Loucy (cell line): ENCODE results near the gene ORC2.
"Not testable (repeated sequence)": the region's sequence is repeated elsewhere in the genome, so short reads cannot be mapped to it uniquely, and the experiment has no call there.

ENCODE experiments used
- H2AFZ ChIP-seq: fragments of 200-600 bp; sonication (generic); 2 replicates; pipeline ENCODE4 v1.6.0; 2016; ENCODE audit warnings: antibody characterized with exemption, mild to moderate bottlenecking, low read length, moderate library complexity
- H3F3A ChIP-seq: fragments of 200-600 bp; 2 replicates; pipeline ENCODE4 v1.6.0; 2016; ENCODE audit warnings: antibody characterized with exemption, low read depth, mild to moderate bottlenecking
- H3K27me3 ChIP-seq: fragments of 200-600 bp; sonication (generic); 2 replicates; pipeline ENCODE4 v1.6.1; 2014; ENCODE audit warnings: low read length, mild to moderate bottlenecking; ENCODE audit not compliant: insufficient read depth, poor library complexity, severe bottlenecking
- H3K36me3 ChIP-seq: fragments of 200-600 bp; sonication (generic); 2 replicates; pipeline ENCODE4 v1.6.1; 2016; ENCODE audit warnings: low read length; ENCODE audit not compliant: insufficient read depth
- H3K4me1 ChIP-seq: fragments of 200-600 bp; sonication (generic); 2 replicates; pipeline ENCODE4 v1.5.1; 2014; ENCODE audit warnings: low read length, mild to moderate bottlenecking; ENCODE audit not compliant: insufficient read depth, poor library complexity, severe bottlenecking
- H3K4me2 ChIP-seq: fragments of 200-600 bp; sonication (generic); 2 replicates; pipeline ENCODE4 v1.6.0; 2014; ENCODE audit warnings: antibody characterized with exemption, low read length, low read depth, mild to moderate bottlenecking; ENCODE audit not compliant: poor library complexity, severe bottlenecking
- H3K4me3 ChIP-seq: fragments of 200-600 bp; sonication (generic); 2 replicates; pipeline ENCODE4 v1.5.1; 2014; ENCODE audit warnings: low read length, mild to moderate bottlenecking, mixed read lengths; ENCODE audit not compliant: poor library complexity, severe bottlenecking
- H3K79me2 ChIP-seq: fragments of 200-600 bp; sonication (generic); 2 replicates; pipeline ENCODE4 v1.6.1; 2014; ENCODE audit warnings: low read length; ENCODE audit not compliant: insufficient read depth
- H3K9ac ChIP-seq: fragments of 200-600 bp; sonication (generic); 2 replicates; pipeline ENCODE4 v1.6.0; 2014; ENCODE audit warnings: mild to moderate bottlenecking, low read depth, low read length, moderate library complexity; ENCODE audit not compliant: poor library complexity, severe bottlenecking
- H3K9me2 ChIP-seq: fragments of 200-600 bp; sonication (generic); replicated peaks from 2 replicates; pipeline ENCODE4 v1.6.1; 2016; ENCODE audit warnings: low read depth, low read length, mixed read lengths
- H3K9me3 ChIP-seq: fragments of 200-600 bp; sonication (generic); 2 replicates; pipeline ENCODE4 v1.6.1; 2014; ENCODE audit warnings: mild to moderate bottlenecking, antibody characterized with exemption, low read length, low read depth; ENCODE audit not compliant: insufficient read depth
- H4K20me1 ChIP-seq: fragments of 200-600 bp; sonication (generic); 2 replicates; pipeline ENCODE4 v1.6.0; 2014; ENCODE audit warnings: antibody characterized with exemption, low read length, mild to moderate bottlenecking; ENCODE audit not compliant: insufficient read depth, poor library complexity, severe bottlenecking
- CTCF ChIP-seq: fragments of 200-600 bp; sonication (generic); conservative IDR thresholded peaks from 2 replicates; pipeline ENCODE4 v1.5.1; 2014; ENCODE audit warnings: mild to moderate bottlenecking, antibody characterized with exemption, low read length
- EZH2phosphoT487 ChIP-seq: fragments of 200-600 bp; IDR thresholded peaks from 2 replicates; pipeline ENCODE4 v1.6.1; 2018; ENCODE audit warnings: antibody characterized with exemption, mild to moderate bottlenecking, moderate library complexity, borderline replicate concordance

ORC2 gene

DNA sequence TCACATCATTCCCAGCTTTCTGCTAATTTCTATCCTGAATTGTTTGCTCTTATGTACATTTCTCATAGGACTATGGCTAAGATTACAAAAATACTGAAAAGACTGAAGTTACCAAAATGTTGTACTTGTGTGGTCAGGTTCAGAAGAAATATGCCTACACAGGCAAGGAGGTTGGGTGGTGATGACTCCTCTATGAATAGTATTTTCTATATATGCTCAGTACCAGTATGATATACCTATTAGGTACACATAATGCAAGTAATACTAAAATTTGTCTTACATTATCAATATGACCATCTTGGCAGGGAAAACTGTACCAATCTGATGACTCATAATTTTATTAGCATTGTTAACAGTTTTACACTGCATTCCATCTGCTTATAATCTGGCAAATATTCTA lies 12.2 kb upstream of the ORC2 start:
- no peaks in the 10 kb centered on the region for H3K27me3 ChIP-seq
- H3K9ac ChIP-seq = no peak overlapping the region
- H3K79me2 ChIP-seq = no peaks in the 10 kb centered on the region
- H3K4me2 ChIP-seq = no peak overlapping the region
- no peaks in the 10 kb centered on the region for H3K9me2 ChIP-seq
- no peaks in the 10 kb centered on the region for H3K4me1 ChIP-seq
- no peaks in the 10 kb centered on the region for H3F3A ChIP-seq
- H4K20me1 ChIP-seq = no peaks in the 10 kb centered on the region
- H3K9me3 ChIP-seq = no peaks in the 10 kb centered on the region
- no peak for TF ChIP-seq EZH2phosphoT487
- TF ChIP-seq CTCF = no peak
- H2AFZ ChIP-seq = no peak overlapping the region
- peaks cover 12% of the 10 kb centered on the region; the same call in 1 of the 2 replicates for H3K36me3 ChIP-seq
- H3K4me3 ChIP-seq = no peak overlapping the region

- not testable (repeated sequence) for H4K20me1 ChIP-seq, H3K36me3 ChIP-seq, H3K9me2 ChIP-seq, H3K9ac ChIP-seq, H3K4me2 ChIP-seq, H3F3A ChIP-seq, H2AFZ ChIP-seq, H3K4me3 ChIP-seq, H3K27me3 ChIP-seq, H3K9me3 ChIP-seq
- H3K79me2 ChIP-seq = peaks cover 24% of the 10 kb centered on the region
- H3K4me1 ChIP-seq = peaks cover 34% of the 10 kb centered on the region
These were observed 6.6 kb upstream of the ORC2 start for GRCh38 chr2:200970057-200970456.

DNA sequence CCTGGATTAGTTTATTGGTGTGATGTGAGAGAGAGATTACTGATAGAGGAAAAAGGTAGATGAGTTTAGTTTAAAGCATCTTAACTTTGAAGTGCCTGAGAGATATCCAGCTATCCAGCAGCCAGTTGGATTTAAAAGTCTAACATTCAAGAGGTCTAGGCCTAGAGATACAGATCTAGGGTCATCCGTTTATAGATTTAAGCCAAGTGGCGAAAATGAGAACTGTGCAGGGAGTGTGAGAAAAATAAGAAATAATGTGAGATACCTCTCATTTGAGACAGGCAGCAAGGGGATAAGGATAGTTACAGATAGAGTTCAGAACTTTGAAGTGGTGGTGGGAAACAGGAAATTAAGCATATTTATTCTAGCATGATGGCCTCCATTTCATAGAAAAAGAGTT lies 5.3 kb upstream of the ORC2 start:
- Histone ChIP-seq H3K4me2 (peak overlapping the region; percentile 45), H4K20me1 (no peaks in the 10 kb centered on the region), H3K27me3 (no peaks in the 10 kb centered on the region), H3K4me1 (peaks cover 43% of the 10 kb centered on the region), H3K9ac (no peak overlapping the region), H2AFZ (no peak overlapping the region), H3K9me3 (no peaks in the 10 kb centered on the region), H3F3A (peaks cover 5% of the 10 kb centered on the region), H3K9me2 (no peaks in the 10 kb centered on the region), H3K36me3 (no peaks in the 10 kb centered on the region), H3K4me3 (no peak overlapping the region), H3K79me2 (peaks cover 37% of the 10 kb centered on the region)
- TF ChIP-seq EZH2phosphoT487 (no peak), CTCF (peak; percentile 36; the same call in 1 of the 2 replicates)

- Histone ChIP-seq H3K9me2 (no peaks in the 10 kb centered on the region), H3K27me3 (no peaks in the 10 kb centered on the region), H3K79me2 (peaks cover 38% of the 10 kb centered on the region), H3F3A (peaks cover 5% of the 10 kb centered on the region), H2AFZ (no peak overlapping the region), H3K4me1 (peaks cover 43% of the 10 kb centered on the region), H4K20me1 (no peaks in the 10 kb centered on the region), H3K4me3 (peak overlapping the region; percentile 2), H3K9ac (no peak overlapping the region), H3K36me3 (no peaks in the 10 kb centered on the region), H3K4me2 (peak overlapping the region; percentile 45), H3K9me3 (no peaks in the 10 kb centered on the region)
- TF ChIP-seq EZH2phosphoT487 (no peak), CTCF (no peak)
These were observed 4.7 kb upstream of the ORC2 start for GRCh38 chr2:200968162-200968561.
